Endothelial cell of umbilical vein (primary cell): ENCODE measurements around the gene DISP3. TPM values are rescaled to one million over a fixed set of nuclear protein-coding genes. Genes with fewer than 3 reads are reported as not detected.

Source experiments
- BruUV-seq: library from RNA; stranded (reverse); fragments of 400-500 nt; replicated peaks from 2 replicates; lab custom pipeline; 2021; lab: Mats Ljungman, UMichigan
- CTCF ChIA-PET: fragments of 300-600, 350-600 bp; sonication (Branson Sonifier 250); formaldehyde crosslinking; loops from one replicate; lab custom pipeline; 2021; ENCODE audit warnings: antibody characterized with exemption, inconsistent platforms; lab: Charles Lee
- POLR2A ChIA-PET: fragments of 300-600, 350-600 bp; sonication (Branson Sonifier 250); formaldehyde crosslinking; loops from one replicate; lab custom pipeline; 2021; ENCODE audit warnings: antibody characterized with exemption, inconsistent platforms; lab: Charles Lee
- DNase-seq: peaks from one replicate; pipeline ENCODE4 v3.0.0-alpha.2; 2011; ENCODE audit warnings: low read depth, low spot score
- FAIRE-seq: peaks from 2 replicates; lab custom pipeline; 2011; peaks lifted over from hg19 to GRCh38; lab: Jason Lieb, UNC
- H2AFZ ChIP-seq: 2 replicates; pipeline ENCODE4 v1.6.0; 2012; ENCODE audit warnings: low read depth, low read length, control low read depth, inconsistent platforms
- H3K27ac ChIP-seq: 2 replicates; pipeline ENCODE4 v1.5.1; 2011; ENCODE audit warnings: low read depth, mild to moderate bottlenecking, control low read depth, low read length, moderate library complexity; ENCODE audit not compliant: insufficient read depth
- H3K27me3 ChIP-seq, 2 experiments: 2 replicates each; pipeline versions ENCODE4 v1.6.0 to v1.6.1; 2011; ENCODE audit warnings: low read length in 2 of 2, mixed read lengths in 1 of 2; ENCODE audit not compliant: control insufficient read depth in 2 of 2, insufficient read depth in 2 of 2
- H3K36me3 ChIP-seq, 2 experiments: 2 replicates in 1 of 2; 3 replicates in 1 of 2; pipeline ENCODE4 v1.5.1; 2011; ENCODE audit warnings: low read length in 2 of 2, mild to moderate bottlenecking in 1 of 2, moderate library complexity in 1 of 2; ENCODE audit not compliant: control insufficient read depth in 2 of 2, insufficient read depth in 2 of 2; ENCODE audit errors: extremely low read depth in 1 of 2
- H3K4me1 ChIP-seq: 3 replicates; pipeline ENCODE4 v1.5.1; 2011; ENCODE audit warnings: mild to moderate bottlenecking, low read length; ENCODE audit not compliant: control insufficient read depth, insufficient read depth; ENCODE audit errors: extremely low read depth
- H3K4me2 ChIP-seq: 2 replicates; pipeline ENCODE4 v1.6.1; 2011; ENCODE audit warnings: low read length, control low read depth, mixed read lengths; ENCODE audit not compliant: insufficient read depth
- H3K4me3 ChIP-seq, 3 experiments: fragments of 200-600 bp in 1 of 3; sonication (generic), shearing (Covaris generic) in 1 of 3; replicated peaks in 1 of 3; 2 replicates each; pipeline ENCODE4 v1.5.1; 2011 to 2016; ENCODE audit warnings: control low read depth in 3 of 3, low read length in 3 of 3, mild to moderate bottlenecking in 2 of 3, inconsistent platforms in 1 of 3, low read depth in 1 of 3, moderate library complexity in 1 of 3; ENCODE audit not compliant: insufficient read depth in 1 of 3
- H3K79me2 ChIP-seq: 2 replicates; pipeline ENCODE4 v1.6.0; 2012; ENCODE audit warnings: low read length, inconsistent platforms; ENCODE audit not compliant: control insufficient read depth, insufficient read depth
- H3K9ac ChIP-seq: replicated peaks from 2 replicates; pipeline ENCODE3; 2011; ENCODE audit warnings: low read length, control low read depth; ENCODE audit not compliant: insufficient read depth; ENCODE audit errors: extremely low read depth
- H3K9me1 ChIP-seq: replicated peaks from 3 replicates; pipeline ENCODE4 v1.6.0; 2011; ENCODE audit warnings: mild to moderate bottlenecking, low read length; ENCODE audit not compliant: control insufficient read depth, insufficient read depth; ENCODE audit errors: extremely low read depth
- H3K9me3 ChIP-seq: replicated peaks from 2 replicates; pipeline ENCODE4 v1.5.1; 2012; ENCODE audit warnings: low read length, inconsistent platforms; ENCODE audit not compliant: control insufficient read depth, insufficient read depth
- H4K20me1 ChIP-seq: replicated peaks from 2 replicates; pipeline ENCODE3; 2011; ENCODE audit warnings: mild to moderate bottlenecking, low read length; ENCODE audit not compliant: control insufficient read depth, insufficient read depth; ENCODE audit errors: extremely low read depth
- EZH2 ChIP-seq: IDR thresholded peaks from 2 replicates; pipeline ENCODE4 v1.6.1; 2012; ENCODE audit warnings: borderline replicate concordance, low read depth, mild to moderate bottlenecking, moderate library complexity, low read length, inconsistent platforms; ENCODE audit not compliant: severe bottlenecking
- FOS ChIP-seq: IDR thresholded peaks from 2 replicates; pipeline ENCODE4 v1.6.1; 2011; ENCODE audit warnings: mild to moderate bottlenecking, low read length, moderate library complexity, borderline replicate concordance; ENCODE audit not compliant: insufficient read depth
- GATA2 ChIP-seq: IDR thresholded peaks from 2 replicates; pipeline ENCODE4 v1.7.0; 2011; ENCODE audit warnings: low read depth, mild to moderate bottlenecking, moderate library complexity, mixed read lengths, low read length; ENCODE audit not compliant: insufficient read length, insufficient read depth
- JUN ChIP-seq: IDR thresholded peaks from 2 replicates; pipeline ENCODE4 v1.6.1; 2011; ENCODE audit warnings: borderline replicate concordance, low read depth; ENCODE audit not compliant: insufficient read length, insufficient read depth
- MYC ChIP-seq: IDR thresholded peaks from one replicate; pipeline ENCODE4 v1.6.1; 2011; ENCODE audit warnings: mild to moderate bottlenecking, low read depth, low read length
- POLR2A ChIP-seq: IDR thresholded peaks from 2 replicates; pipeline ENCODE4 v1.6.1; 2012; ENCODE audit warnings: low read depth, mild to moderate bottlenecking, control low read depth, low read length
- POLR2AphosphoS5 ChIP-seq: IDR thresholded peaks from 2 replicates; pipeline ENCODE4 v1.6.1; 2012; ENCODE audit warnings: low read depth, mild to moderate bottlenecking, control low read depth, low read length, moderate library complexity; ENCODE audit not compliant: insufficient read depth
- dilution Hi-C: fragments of 300-500 bp; cut with MboI; formaldehyde crosslinking; loops from one replicate; pipeline ENCODE4 v1.15.0; 2019; ENCODE audit warnings: low sequenced_read_pairs; ENCODE audit not compliant: extremely low pct_ligation_motif_present
- intact Hi-C: fragments of 100-400 bp; cut with micrococcal nuclease; formaldehyde crosslinking; loops from one replicate; pipeline ENCODE4 v1.10.0; 2022
- polyA plus RNA-seq, 4 experiments: library from polyadenylated mRNA; depleted of rRNA in 3 of 4; stranded (reverse) in 3 of 4; unstranded in 1 of 4; fragments of >200 nt; gene quantifications; 2 replicates each; pipeline versions ENCODE4 v1.2.1 to v1.2.3, GENCODE V29; 2011 to 2012; ENCODE audit warnings: missing spikeins in 1 of 4
- total RNA-seq: library from RNA; stranded (reverse); gene quantifications from 2 replicates; pipeline ENCODE4 v1.2.3, GENCODE V29; 2021
- TF ChIP-seq, protein P1 (sequence below), 2 donors: IDR thresholded peaks; 1 replicate in 1 of 2; 2 replicates in 1 of 2; pipeline ENCODE4 v1.5.1; 2011; ENCODE audit warnings: low read length in 2 of 2, mild to moderate bottlenecking in 2 of 2, moderate library complexity in 2 of 2, control low read depth in 1 of 2, inconsistent platforms in 1 of 2, low read depth in 1 of 2; ENCODE audit not compliant: insufficient read depth in 1 of 2; ENCODE audit errors: extremely low read depth in 1 of 2
- TF ChIP-seq, protein P2 (sequence below): IDR thresholded peaks from 2 replicates; pipeline ENCODE4 v1.6.1; 2011; ENCODE audit not compliant: insufficient read depth, insufficient read length

The DISP3 gene
- total and polyA plus RNA-seq, 2 donors (not counting 3 experiments of a cell fraction or from before 2014, with no cell fraction given) = 0.26 to 0.49 TPM

DNA sequence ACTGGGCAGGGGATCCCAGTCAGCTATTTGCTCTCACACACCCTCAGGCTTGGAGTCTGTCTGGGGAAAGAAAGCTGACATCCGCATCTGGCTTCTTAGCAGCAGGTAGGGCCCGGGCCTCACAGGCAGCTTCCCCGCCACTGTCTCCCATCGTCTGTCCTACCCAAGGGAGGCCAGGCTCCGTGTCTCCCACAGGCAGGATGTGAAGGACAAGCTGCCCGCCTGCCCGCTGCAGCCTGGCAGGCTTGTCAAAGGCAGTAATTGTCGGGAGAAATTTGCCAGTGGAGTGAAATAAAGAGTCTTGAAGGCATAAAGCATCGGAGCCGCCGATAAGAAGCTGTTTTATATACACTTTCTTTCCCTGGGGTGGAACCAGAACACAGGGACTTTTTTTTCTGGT is 44.0 kb upstream of the DISP3 start:
- H3K4me1 ChIP-seq = no peaks in the 10 kb centered on the region
- no peaks in the 10 kb centered on the region for H3K9me3 ChIP-seq
- no TSS peak for BruUV-seq
- H3K27me3 ChIP-seq = no peaks in the 10 kb centered on the region
- no peak overlapping the region for H3K4me2 ChIP-seq
- POLR2A ChIA-PET = no interaction called here
- H2AFZ ChIP-seq = no peak overlapping the region
- no peak for DNase-seq
- intact Hi-C loops = no loop called here
- no peak overlapping the region for H3K4me3 ChIP-seq
- H3K9me1 ChIP-seq = no peaks in the 10 kb centered on the region
- H3K27ac ChIP-seq = no peak overlapping the region
- CTCF ChIA-PET = interaction anchor here (1.2 kb wide), 1 partner anchor 398 kb away, joined by 3 read pairs; no protein-coding TSS in a partner anchor
- H4K20me1 ChIP-seq = no peaks in the 10 kb centered on the region
- H3K79me2 ChIP-seq = no peaks in the 10 kb centered on the region
- dilution Hi-C loops = no loop called here
- no peaks in the 10 kb centered on the region for H3K36me3 ChIP-seq
- FAIRE-seq = no peak
- TF ChIP-seq MYC = no peak
- TF ChIP-seq, protein P1, sequence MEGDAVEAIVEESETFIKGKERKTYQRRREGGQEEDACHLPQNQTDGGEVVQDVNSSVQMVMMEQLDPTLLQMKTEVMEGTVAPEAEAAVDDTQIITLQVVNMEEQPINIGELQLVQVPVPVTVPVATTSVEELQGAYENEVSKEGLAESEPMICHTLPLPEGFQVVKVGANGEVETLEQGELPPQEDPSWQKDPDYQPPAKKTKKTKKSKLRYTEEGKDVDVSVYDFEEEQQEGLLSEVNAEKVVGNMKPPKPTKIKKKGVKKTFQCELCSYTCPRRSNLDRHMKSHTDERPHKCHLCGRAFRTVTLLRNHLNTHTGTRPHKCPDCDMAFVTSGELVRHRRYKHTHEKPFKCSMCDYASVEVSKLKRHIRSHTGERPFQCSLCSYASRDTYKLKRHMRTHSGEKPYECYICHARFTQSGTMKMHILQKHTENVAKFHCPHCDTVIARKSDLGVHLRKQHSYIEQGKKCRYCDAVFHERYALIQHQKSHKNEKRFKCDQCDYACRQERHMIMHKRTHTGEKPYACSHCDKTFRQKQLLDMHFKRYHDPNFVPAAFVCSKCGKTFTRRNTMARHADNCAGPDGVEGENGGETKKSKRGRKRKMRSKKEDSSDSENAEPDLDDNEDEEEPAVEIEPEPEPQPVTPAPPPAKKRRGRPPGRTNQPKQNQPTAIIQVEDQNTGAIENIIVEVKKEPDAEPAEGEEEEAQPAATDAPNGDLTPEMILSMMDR (IDR thresholded peaks at IDR 0.05; ENCODE audit: extremely low read depth in 1 of 2, insufficient read depth in 1 of 2, low read depth in 1 of 2, low read length in 2 of 2) = no peak
- TF ChIP-seq POLR2AphosphoS5 = no peak
- TF ChIP-seq JUN = no peak
- no peak for TF ChIP-seq EZH2
- TF ChIP-seq, protein P2, sequence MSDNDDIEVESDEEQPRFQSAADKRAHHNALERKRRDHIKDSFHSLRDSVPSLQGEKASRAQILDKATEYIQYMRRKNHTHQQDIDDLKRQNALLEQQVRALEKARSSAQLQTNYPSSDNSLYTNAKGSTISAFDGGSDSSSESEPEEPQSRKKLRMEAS = no peak
- no peak for TF ChIP-seq GATA2
- TF ChIP-seq FOS = no peak
- no peak for TF ChIP-seq POLR2A
- H3K9ac ChIP-seq = no peak overlapping the region
